RWPE1 (cell line): ENCODE results near the gene P2RY1.

Source experiments
- CTCF ChIA-PET: fragments of 350-600 bp; sonication (Branson Sonifier 250); formaldehyde crosslinking; extraction: SDS; loops from one replicate; lab custom pipeline; 2021; lab: Yijun Ruan, JAX
- POLR2A ChIA-PET: fragments of 400-600 bp; formaldehyde crosslinking; extraction: SDS; loops from one replicate; lab custom pipeline; 2020; ENCODE audit warnings: antibody characterized with exemption; ENCODE audit not compliant: low non-redundant PET; lab: Yijun Ruan, JAX
- DNase-seq: peaks from one replicate; pipeline ENCODE4 v3.0.0; 2012; ENCODE audit warnings: low spot score
- H3K27ac ChIP-seq: fragments of 450-650 bp; 2 replicates; pipeline ENCODE4 v1.5.1; 2017
- TF ChIP-seq, protein P1 (sequence below): fragments of 450-650 bp; conservative IDR thresholded peaks from 2 replicates; pipeline ENCODE4 v1.5.1; 2017; ENCODE audit warnings: low read depth, mild to moderate bottlenecking

Gene P2RY1, protein sequence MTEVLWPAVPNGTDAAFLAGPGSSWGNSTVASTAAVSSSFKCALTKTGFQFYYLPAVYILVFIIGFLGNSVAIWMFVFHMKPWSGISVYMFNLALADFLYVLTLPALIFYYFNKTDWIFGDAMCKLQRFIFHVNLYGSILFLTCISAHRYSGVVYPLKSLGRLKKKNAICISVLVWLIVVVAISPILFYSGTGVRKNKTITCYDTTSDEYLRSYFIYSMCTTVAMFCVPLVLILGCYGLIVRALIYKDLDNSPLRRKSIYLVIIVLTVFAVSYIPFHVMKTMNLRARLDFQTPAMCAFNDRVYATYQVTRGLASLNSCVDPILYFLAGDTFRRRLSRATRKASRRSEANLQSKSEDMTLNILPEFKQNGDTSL

DNA sequence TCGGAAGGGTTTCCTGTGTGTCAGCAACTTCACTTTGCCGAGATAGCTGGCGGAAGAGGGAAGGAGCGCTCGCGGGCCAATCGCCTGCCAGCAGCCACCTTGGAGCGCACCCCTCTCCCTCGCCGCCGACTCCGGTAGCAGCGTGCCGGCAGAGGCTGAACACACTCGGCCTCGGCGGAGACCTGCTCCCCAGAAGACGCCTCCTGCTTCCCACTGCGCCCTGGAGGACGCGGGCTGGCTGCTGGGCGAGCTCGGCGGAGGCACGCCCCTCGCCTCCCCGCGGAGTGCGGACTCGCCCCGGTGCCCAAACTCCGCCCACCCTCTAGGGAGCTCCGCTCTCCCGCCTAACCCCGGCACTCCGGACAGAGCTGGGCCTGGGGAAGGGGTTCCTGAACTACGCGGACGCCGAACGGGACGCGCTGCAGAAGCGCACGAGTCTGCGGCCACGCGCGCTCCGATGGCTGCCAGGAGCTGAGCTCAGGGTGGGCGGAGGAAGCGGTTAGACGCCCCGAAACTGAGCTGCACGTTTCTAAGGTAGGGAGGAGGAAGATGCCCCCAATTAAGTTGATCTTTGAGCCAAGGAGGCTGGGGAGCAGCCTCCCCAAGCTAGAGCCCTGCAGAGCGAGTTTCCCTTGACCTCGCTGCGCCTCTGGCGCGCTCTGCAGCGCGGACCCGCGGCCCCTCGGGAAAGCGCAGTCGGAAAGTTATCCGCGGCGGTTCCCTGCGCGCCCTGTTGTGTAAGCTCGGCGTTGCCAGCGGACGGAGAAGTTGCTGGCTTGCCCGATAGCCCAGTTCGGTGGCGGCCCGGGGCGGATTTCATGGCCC lies at the start of gene P2RY1:
TSS of gene P2RY1 (plus strand) at position 356 of the 825 bp plus-strand sequence. CDS start 652 bp downstream, outside the sequence.
- POLR2A ChIA-PET = interaction anchor here (0.6 to 0.8 kb wide), 2 partner anchors 56 to 521 kb away, joined by 3 read pairs; no protein-coding TSS in a partner anchor
- TF ChIP-seq, protein P1, sequence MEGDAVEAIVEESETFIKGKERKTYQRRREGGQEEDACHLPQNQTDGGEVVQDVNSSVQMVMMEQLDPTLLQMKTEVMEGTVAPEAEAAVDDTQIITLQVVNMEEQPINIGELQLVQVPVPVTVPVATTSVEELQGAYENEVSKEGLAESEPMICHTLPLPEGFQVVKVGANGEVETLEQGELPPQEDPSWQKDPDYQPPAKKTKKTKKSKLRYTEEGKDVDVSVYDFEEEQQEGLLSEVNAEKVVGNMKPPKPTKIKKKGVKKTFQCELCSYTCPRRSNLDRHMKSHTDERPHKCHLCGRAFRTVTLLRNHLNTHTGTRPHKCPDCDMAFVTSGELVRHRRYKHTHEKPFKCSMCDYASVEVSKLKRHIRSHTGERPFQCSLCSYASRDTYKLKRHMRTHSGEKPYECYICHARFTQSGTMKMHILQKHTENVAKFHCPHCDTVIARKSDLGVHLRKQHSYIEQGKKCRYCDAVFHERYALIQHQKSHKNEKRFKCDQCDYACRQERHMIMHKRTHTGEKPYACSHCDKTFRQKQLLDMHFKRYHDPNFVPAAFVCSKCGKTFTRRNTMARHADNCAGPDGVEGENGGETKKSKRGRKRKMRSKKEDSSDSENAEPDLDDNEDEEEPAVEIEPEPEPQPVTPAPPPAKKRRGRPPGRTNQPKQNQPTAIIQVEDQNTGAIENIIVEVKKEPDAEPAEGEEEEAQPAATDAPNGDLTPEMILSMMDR = peak; percentile 62
- CTCF ChIA-PET = interaction anchor here (0.7 to 1.3 kb wide), 3 partner anchors 16 to 233 kb away, joined by 3 to 4 read pairs (median 3); no protein-coding TSS in a partner anchor
- peak; percentile 69 for DNase-seq
- peak within 1 kb of the TSS; percentile 89 for H3K27ac ChIP-seq

DNA sequence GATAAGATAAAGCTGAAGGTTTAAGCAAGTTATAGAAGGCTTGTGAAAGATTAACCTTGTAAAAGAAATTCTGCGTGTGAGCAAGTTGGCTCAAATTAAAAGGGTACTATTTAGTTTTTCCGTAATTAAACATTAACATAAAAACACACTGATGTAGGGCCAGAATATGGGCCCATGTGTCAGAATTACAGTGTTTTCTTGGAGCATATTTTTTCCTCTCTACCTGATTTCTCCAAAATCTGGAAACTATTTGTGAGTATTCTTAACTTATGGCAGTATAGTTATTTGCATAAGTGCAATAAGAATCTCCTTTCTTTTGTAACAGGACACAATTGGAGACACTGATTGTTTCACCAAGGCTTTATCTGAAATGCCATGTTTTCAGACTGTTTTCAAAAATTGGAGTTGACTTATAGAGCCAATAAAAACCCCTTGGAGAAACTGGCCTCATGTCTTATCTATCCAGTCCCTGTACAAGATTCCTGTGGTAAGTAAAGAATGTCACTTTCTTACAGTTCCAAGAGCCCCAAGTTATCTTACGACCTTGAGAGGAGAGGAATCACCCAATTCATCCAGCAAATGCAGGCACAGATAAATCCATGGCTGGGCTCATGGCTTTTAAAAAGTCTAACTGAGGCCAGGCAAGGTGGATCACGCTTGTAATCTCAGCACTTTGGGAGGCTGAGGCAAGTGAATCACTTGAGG lies 47.8 kb upstream of the P2RY1 start:
- no peak overlapping the region for H3K27ac ChIP-seq
- CTCF ChIA-PET = no interaction called here
- TF ChIP-seq, protein P1 = no peak
- no peak for DNase-seq
- POLR2A ChIA-PET = no interaction called here

DNA sequence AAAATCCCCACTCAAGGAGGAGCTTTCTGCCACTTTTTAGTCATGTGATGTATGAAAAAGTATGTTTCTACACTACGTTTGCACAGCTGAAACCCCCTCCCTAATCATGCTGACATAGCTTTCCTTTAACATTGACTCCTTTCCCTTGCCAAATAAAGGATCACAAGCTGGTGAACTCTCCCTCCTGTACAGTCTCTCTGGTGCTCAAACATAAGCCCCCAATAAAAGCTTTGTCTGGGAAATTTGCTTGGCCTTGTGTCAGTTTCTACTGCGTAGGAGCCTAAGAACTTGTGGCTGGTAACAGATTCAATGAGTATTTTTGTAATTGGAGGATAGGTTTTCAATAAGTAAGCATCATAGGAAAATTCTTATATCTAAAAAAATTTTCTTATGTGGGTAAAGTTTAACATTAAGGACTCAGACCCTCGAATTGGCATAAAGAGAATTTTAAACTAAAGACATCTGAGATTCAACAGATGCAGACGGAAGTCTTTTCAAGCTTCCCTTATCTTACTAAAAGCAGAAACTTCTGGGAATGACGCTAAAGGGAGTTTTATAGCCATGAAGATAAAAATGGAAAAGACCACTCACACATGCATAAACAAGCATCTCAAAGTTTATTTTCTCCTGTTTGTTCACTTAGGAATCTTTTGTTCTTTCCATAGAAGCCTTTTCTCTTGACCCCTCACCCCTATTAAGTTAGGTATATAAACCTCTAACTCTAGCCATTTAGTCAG lies 44.1 kb upstream of the P2RY1 start:
- DNase-seq = no peak
- CTCF ChIA-PET = no interaction called here
- POLR2A ChIA-PET = no interaction called here

DNA sequence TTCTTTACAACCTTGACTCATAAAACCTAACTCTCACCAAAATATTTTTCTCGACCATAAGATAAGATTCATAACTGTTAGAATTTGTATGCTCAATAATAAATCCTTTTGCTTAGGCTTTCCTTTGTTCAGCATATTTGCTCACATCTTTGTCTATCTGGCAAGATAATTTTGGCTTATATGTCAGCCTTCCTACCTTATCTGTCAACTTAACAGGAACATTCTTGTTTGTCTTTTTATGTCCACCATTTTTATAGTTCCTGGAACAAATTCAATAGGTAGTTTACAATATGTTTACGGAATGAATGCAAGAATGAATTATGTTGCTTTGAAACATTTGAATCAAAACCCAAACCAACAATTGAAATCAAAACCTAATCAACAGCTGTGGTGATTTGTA lies 41.0 kb upstream of the P2RY1 start:
- no peak for DNase-seq
- POLR2A ChIA-PET = no interaction called here
- TF ChIP-seq, protein P1 = no peak
- CTCF ChIA-PET = no interaction called here
- H3K27ac ChIP-seq = no peak overlapping the region

More for the DNA sequence above, 44.1 kb upstream of the P2RY1 start:
- TF ChIP-seq, protein P1 = no peak
- H3K27ac ChIP-seq = no peak overlapping the region

DNA sequence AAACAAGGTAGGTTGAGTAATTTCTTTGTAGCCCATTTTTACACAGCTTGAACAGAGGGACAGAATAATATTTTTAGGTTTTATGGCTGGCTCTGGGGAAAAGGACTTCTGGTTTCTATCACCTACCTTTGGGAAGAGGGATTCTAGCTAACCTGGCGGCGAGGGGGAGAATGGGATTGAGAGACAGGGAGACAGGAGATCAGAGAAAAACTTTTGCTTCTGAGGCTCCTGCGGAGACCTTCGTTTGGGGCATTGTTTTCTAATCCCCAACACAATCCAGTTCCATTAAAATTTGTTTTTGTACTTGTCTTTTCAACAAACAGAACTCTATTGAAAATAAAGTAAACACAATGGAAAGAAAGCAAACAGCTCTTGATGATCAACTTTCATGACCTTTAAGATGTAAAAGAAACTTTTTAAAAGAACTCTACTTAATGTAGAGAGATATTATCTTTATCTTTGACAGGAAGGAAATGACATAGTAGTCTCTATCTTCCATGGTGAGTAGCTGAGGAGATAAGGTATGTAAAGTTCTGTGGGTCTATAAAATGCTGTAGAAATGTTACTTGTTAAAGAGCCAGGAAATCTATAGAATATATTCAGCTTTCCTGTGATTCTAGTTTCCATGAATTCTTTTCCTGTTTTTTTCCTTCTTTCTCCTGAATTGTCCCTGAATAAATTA lies 37.0 kb upstream of the P2RY1 start:
- TF ChIP-seq, protein P1 = no peak
- CTCF ChIA-PET = no interaction called here
- no peak overlapping the region for H3K27ac ChIP-seq
- POLR2A ChIA-PET = no interaction called here
- no peak for DNase-seq
